ENCODE results near the gene MACROD2.
"Not testable (repeated sequence)": the region's sequence is repeated elsewhere in the genome, so short reads cannot be mapped to it uniquely, and the experiment has no call there.

- TF ChIP-seq POLR2A (IDR thresholded peaks at IDR 0.05) = not testable (repeated sequence)
- TF ChIP-seq, protein P1, sequence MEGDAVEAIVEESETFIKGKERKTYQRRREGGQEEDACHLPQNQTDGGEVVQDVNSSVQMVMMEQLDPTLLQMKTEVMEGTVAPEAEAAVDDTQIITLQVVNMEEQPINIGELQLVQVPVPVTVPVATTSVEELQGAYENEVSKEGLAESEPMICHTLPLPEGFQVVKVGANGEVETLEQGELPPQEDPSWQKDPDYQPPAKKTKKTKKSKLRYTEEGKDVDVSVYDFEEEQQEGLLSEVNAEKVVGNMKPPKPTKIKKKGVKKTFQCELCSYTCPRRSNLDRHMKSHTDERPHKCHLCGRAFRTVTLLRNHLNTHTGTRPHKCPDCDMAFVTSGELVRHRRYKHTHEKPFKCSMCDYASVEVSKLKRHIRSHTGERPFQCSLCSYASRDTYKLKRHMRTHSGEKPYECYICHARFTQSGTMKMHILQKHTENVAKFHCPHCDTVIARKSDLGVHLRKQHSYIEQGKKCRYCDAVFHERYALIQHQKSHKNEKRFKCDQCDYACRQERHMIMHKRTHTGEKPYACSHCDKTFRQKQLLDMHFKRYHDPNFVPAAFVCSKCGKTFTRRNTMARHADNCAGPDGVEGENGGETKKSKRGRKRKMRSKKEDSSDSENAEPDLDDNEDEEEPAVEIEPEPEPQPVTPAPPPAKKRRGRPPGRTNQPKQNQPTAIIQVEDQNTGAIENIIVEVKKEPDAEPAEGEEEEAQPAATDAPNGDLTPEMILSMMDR (IDR thresholded peaks at IDR 0.05) = not testable (repeated sequence)
These were observed 471.9 kb downstream of the MACROD2 start for GRCh38 chr20:14467104-14467827.
